HEK293 (cell line): ENCODE results near the gene GSAP.

Source experiments
- CTCF ChIA-PET: fragments of 350-600 bp; formaldehyde crosslinking; extraction: SDS; loops from one replicate; lab custom pipeline; 2021; ENCODE audit warnings: antibody characterized with exemption; lab: Yijun Ruan, JAX
- POLR2A ChIA-PET: fragments of 300-600 bp; formaldehyde crosslinking; extraction: SDS; loops from one replicate; lab custom pipeline; 2020; ENCODE audit warnings: antibody characterized with exemption, inconsistent platforms; lab: Yijun Ruan, JAX
- H3K27ac ChIP-seq: fragments of 200-500 bp; sonication (Bioruptor generic); 2 replicates; pipeline ENCODE4 v1.5.1; 2014; ENCODE audit warnings: low read depth, low read length, control low read depth, inconsistent platforms; ENCODE audit errors: extremely low read depth
- H3K36me3 ChIP-seq, 2 experiments: fragments of 200-500 bp in 1 of 2; sonication (Bioruptor generic) in 1 of 2; 1 replicate in 1 of 2; 2 replicates in 1 of 2; pipeline ENCODE4 v1.5.1; 2014 to 2017; ENCODE audit warnings: inconsistent platforms in 2 of 2, low read length in 2 of 2; ENCODE audit not compliant: control insufficient read depth in 2 of 2, insufficient read depth in 1 of 2
- H3K4me1 ChIP-seq: fragments of 200-500 bp; sonication (Bioruptor generic); 2 replicates; pipeline ENCODE4 v1.5.1; 2014; ENCODE audit warnings: mild to moderate bottlenecking, low read length, inconsistent platforms; ENCODE audit not compliant: control insufficient read depth, insufficient read depth
- H3K4me3 ChIP-seq: 2 replicates; pipeline ENCODE4 v1.5.1; 2011; ENCODE audit warnings: low read depth, mild to moderate bottlenecking, control low read depth, low read length, moderate library complexity
- H3K9me3 ChIP-seq: fragments of 200-500 bp; sonication (Bioruptor generic); 2 replicates; pipeline ENCODE4 v1.5.1; 2014; ENCODE audit warnings: low read depth, low read length, inconsistent platforms; ENCODE audit not compliant: control insufficient read depth, insufficient read depth
- BCL6B ChIP-seq: fragments of 450-650 bp; formaldehyde crosslinking; IDR thresholded peaks from 2 replicates; pipeline ENCODE4 v1.5.1; 2017; ENCODE audit warnings: missing biosample characterization, missing genetic modification characterization
- GLIS2 ChIP-seq: fragments of 450-650 bp; formaldehyde crosslinking; IDR thresholded peaks from 2 replicates; pipeline ENCODE4 v1.5.1; 2016; ENCODE audit warnings: missing biosample characterization, missing genetic modification characterization
- KLF10 ChIP-seq: fragments of 450-650 bp; IDR thresholded peaks from 2 replicates; pipeline ENCODE4 v1.5.1; 2018; ENCODE audit warnings: missing biosample characterization, mild to moderate bottlenecking, missing genetic modification characterization
- MEIS1 ChIP-seq: sonication (generic); formaldehyde crosslinking; IDR thresholded peaks from 2 replicates; pipeline ENCODE4 v1.8.1; 2022; ENCODE audit warnings: missing genetic modification reagents, mild to moderate bottlenecking, borderline replicate concordance
- MZF1 ChIP-seq: fragments of 450-650 bp; formaldehyde crosslinking; IDR thresholded peaks from 2 replicates; pipeline ENCODE4 v1.5.1; 2017; ENCODE audit warnings: missing biosample characterization, missing genetic modification characterization, borderline replicate concordance
- OSR2 ChIP-seq: fragments of 450-650 bp; formaldehyde crosslinking; IDR thresholded peaks from 2 replicates; pipeline ENCODE4 v1.5.1; 2016; ENCODE audit warnings: missing biosample characterization, missing genetic modification characterization
- REPIN1 ChIP-seq: fragments of 450-650 bp; formaldehyde crosslinking; IDR thresholded peaks from 2 replicates; pipeline ENCODE4 v1.5.1; 2017; ENCODE audit warnings: missing biosample characterization, missing genetic modification characterization, low read depth
- SETDB1 ChIP-seq: IDR thresholded peaks from one replicate; pipeline ENCODE4 v1.6.1; 2017; ENCODE audit warnings: mild to moderate bottlenecking, low read length, moderate library complexity, mixed read lengths; ENCODE audit not compliant: insufficient read length
- ZNF184 ChIP-seq: fragments of 450-650 bp; IDR thresholded peaks from 2 replicates; pipeline ENCODE4 v1.5.1; 2018; ENCODE audit warnings: missing biosample characterization, mild to moderate bottlenecking, missing genetic modification characterization
- ZNF202 ChIP-seq: fragments of 450-650 bp; formaldehyde crosslinking; IDR thresholded peaks from 2 replicates; pipeline ENCODE4 v1.5.1; 2016; ENCODE audit warnings: missing biosample characterization, missing genetic modification characterization, borderline replicate concordance
- ZNF214 ChIP-seq: fragments of 450-650 bp; formaldehyde crosslinking; IDR thresholded peaks from 2 replicates; pipeline ENCODE4 v1.5.1; 2017; ENCODE audit warnings: missing biosample characterization, mild to moderate bottlenecking, missing genetic modification characterization, borderline replicate concordance
- ZNF223 ChIP-seq: fragments of 450-650 bp; formaldehyde crosslinking; IDR thresholded peaks from 2 replicates; pipeline ENCODE4 v1.5.1; 2016; ENCODE audit warnings: missing biosample characterization, missing genetic modification characterization
- ZNF239 ChIP-seq: fragments of 450-650 bp; formaldehyde crosslinking; IDR thresholded peaks from 2 replicates; pipeline ENCODE4 v1.5.1; 2016; ENCODE audit warnings: missing biosample characterization, missing genetic modification characterization
- ZNF350 ChIP-seq: fragments of 450-650 bp; formaldehyde crosslinking; IDR thresholded peaks from 2 replicates; pipeline ENCODE4 v1.5.0; 2017; ENCODE audit warnings: missing biosample characterization, mild to moderate bottlenecking, missing genetic modification characterization
- ZNF391 ChIP-seq: fragments of 450-650 bp; formaldehyde crosslinking; IDR thresholded peaks from 2 replicates; pipeline ENCODE4 v1.5.1; 2016; ENCODE audit warnings: low read depth, missing biosample characterization, missing genetic modification characterization, borderline replicate concordance
- ZNF394 ChIP-seq: fragments of 450-650 bp; formaldehyde crosslinking; IDR thresholded peaks from 2 replicates; pipeline ENCODE4 v1.5.1; 2016; ENCODE audit warnings: missing biosample characterization, missing genetic modification characterization, mild to moderate bottlenecking, moderate library complexity, borderline replicate concordance
- ZNF426 ChIP-seq: fragments of 450-650 bp; formaldehyde crosslinking; IDR thresholded peaks from 2 replicates; pipeline ENCODE4 v1.5.1; 2017; ENCODE audit warnings: missing biosample characterization, missing genetic modification characterization, mild to moderate bottlenecking, inconsistent platforms, moderate library complexity
- ZNF473 ChIP-seq: fragments of 450-650 bp; formaldehyde crosslinking; IDR thresholded peaks from 2 replicates; pipeline ENCODE4 v1.5.1; 2017; ENCODE audit warnings: missing biosample characterization, missing genetic modification characterization
- ZNF48 ChIP-seq: fragments of 450-650 bp; formaldehyde crosslinking; IDR thresholded peaks from 2 replicates; pipeline ENCODE4 v1.5.1; 2016; ENCODE audit warnings: missing biosample characterization, missing genetic modification characterization
- ZNF513 ChIP-seq: fragments of 450-650 bp; IDR thresholded peaks from 2 replicates; pipeline ENCODE4 v1.5.1; 2018; ENCODE audit warnings: missing biosample characterization, missing genetic modification characterization
- ZNF544 ChIP-seq: fragments of 450-650 bp; formaldehyde crosslinking; IDR thresholded peaks from 2 replicates; pipeline ENCODE4 v1.5.0; 2017; ENCODE audit warnings: missing biosample characterization, missing genetic modification characterization
- ZNF560 ChIP-seq: fragments of 450-650 bp; formaldehyde crosslinking; IDR thresholded peaks from 2 replicates; pipeline ENCODE4 v1.5.1; 2017; ENCODE audit warnings: missing biosample characterization, missing genetic modification characterization, borderline replicate concordance
- ZNF626 ChIP-seq: fragments of 450-650 bp; sonication (Bioruptor Pico); formaldehyde crosslinking; IDR thresholded peaks from 2 replicates; pipeline ENCODE4 v1.5.1; 2018; ENCODE audit warnings: missing biosample characterization, missing genetic modification characterization, inconsistent platforms
- ZNF664 ChIP-seq: fragments of 450-650 bp; formaldehyde crosslinking; IDR thresholded peaks from 2 replicates; pipeline ENCODE4 v1.5.1; 2016; ENCODE audit warnings: missing biosample characterization, missing genetic modification characterization
- ZNF701 ChIP-seq: fragments of 450-650 bp; formaldehyde crosslinking; IDR thresholded peaks from 2 replicates; pipeline ENCODE4 v1.5.1; 2016; ENCODE audit warnings: missing biosample characterization, missing genetic modification characterization
- TF ChIP-seq, protein P1 (sequence below): fragments of 450-650 bp; formaldehyde crosslinking; IDR thresholded peaks from 2 replicates; pipeline ENCODE4 v1.5.1; 2016; ENCODE audit warnings: missing biosample characterization, missing genetic modification characterization

GSAP gene

DNA sequence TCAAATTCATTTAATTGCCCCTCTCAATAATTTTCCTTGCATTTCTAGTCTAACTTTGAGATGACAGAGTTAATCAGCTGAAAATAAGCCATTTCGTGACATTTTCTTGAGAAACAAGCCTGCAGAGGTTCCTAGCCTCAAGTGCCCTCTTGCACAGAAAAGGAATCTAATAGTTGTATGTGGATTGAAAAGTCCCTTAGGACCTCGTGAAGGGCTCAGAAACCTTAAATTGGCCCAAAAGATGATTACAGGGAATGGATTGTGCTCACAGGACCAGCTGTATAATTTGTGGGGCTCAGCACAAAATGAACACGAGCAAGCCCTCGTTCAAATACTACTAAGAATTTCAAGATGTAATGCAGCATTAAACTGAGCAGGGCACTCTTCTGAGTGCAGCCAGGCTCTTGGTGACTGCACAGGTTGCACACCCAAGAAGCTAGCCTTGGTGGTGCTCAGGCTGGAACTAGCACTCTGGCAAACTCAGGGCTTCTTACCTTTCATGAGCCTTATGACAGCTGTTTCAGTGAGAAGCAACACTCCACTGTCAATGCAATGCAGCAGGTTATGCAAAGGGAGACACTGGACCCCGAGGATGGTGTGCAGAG is 102.2 kb downstream of the GSAP start:
- no peak overlapping the region for H3K27ac ChIP-seq
- POLR2A ChIA-PET = no interaction called here
- no peak overlapping the region for H3K4me3 ChIP-seq
- TF ChIP-seq ZNF473 = no peak
- no peak for TF ChIP-seq ZNF214 (tag by site-specific recombination)
- TF ChIP-seq ZNF544 (tag by site-specific recombination) = no peak
- no peak for TF ChIP-seq MEIS1 (CRISPR knock-in tag)
- no peak for TF ChIP-seq ZNF239 (tag by site-specific recombination)
- no peak for TF ChIP-seq ZNF394 (tag by site-specific recombination)
- TF ChIP-seq ZNF426 = no peak
- no peak for TF ChIP-seq SETDB1
- no peak for TF ChIP-seq ZNF626
- no peak for TF ChIP-seq ZNF48 (tag by site-specific recombination)
- no peak for TF ChIP-seq KLF10 (tag by site-specific recombination)
- TF ChIP-seq ZNF391 (tag by site-specific recombination) = no peak
- TF ChIP-seq ZNF701 (tag by site-specific recombination) = no peak
- TF ChIP-seq, all 188 proteins: peak for 0
- no peaks in the 10 kb centered on the region for H3K9me3 ChIP-seq
- H3K36me3 ChIP-seq = no peaks in the 10 kb centered on the region
- no peaks in the 10 kb centered on the region for H3K4me1 ChIP-seq
- CTCF ChIA-PET = interaction anchor here (0.7 kb wide), 1 partner anchor 67 kb away, joined by 3 read pairs; no protein-coding TSS in a partner anchor

- Histone ChIP-seq H3K4me3 (no peak overlapping the region), H3K36me3 (no peaks in the 10 kb centered on the region), H3K4me1 (no peaks in the 10 kb centered on the region), H3K9me3 (no peaks in the 10 kb centered on the region), H3K27ac (no peak overlapping the region)
- ChIA-PET CTCF (interaction anchor here (0.7 kb wide), 1 partner anchor 66 kb away, joined by 3 read pairs; no protein-coding TSS in a partner anchor), POLR2A (no interaction called here)
- no peak for TF ChIP-seq ZNF223 (tag by site-specific recombination)
- no peak for TF ChIP-seq REPIN1
These were observed 103.1 kb downstream of the GSAP start for GRCh38 chr7:77313085-77313484.

- CTCF ChIA-PET = no interaction called here
These were observed 105.2 kb downstream of the GSAP start for GRCh38 chr7:77310982-77311381.

More at GRCh38 chr7:77310982-77311381, 105.2 kb downstream of the GSAP start:
- TF ChIP-seq, protein P1, sequence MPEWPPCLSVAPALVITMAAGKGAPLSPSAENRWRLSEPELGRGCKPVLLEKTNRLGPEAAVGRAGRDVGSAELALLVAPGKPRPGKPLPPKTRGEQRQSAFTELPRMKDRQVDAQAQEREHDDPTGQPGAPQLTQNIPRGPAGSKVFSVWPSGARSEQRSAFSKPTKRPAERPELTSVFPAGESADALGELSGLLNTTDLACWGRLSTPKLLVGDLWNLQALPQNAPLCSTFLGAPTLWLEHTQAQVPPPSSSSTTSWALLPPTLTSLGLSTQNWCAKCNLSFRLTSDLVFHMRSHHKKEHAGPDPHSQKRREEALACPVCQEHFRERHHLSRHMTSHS = no peak
- TF ChIP-seq ZNF664 (tag by site-specific recombination) (no peak), ZNF513 (tag by site-specific recombination) (no peak), MZF1 (tag by site-specific recombination) (no peak), OSR2 (tag by site-specific recombination) (no peak), GLIS2 (no peak), BCL6B (tag by site-specific recombination) (no peak), ZNF184 (tag by site-specific recombination) (no peak), ZNF202 (no peak), ZNF350 (tag by site-specific recombination) (no peak), ZNF426 (no peak), ZNF560 (tag by site-specific recombination) (no peak)
- no peak overlapping the region for H3K27ac ChIP-seq
- no peaks in the 10 kb centered on the region for H3K36me3 ChIP-seq
- no peaks in the 10 kb centered on the region for H3K4me1 ChIP-seq
- H3K9me3 ChIP-seq = no peaks in the 10 kb centered on the region
- no peak overlapping the region for H3K4me3 ChIP-seq
- POLR2A ChIA-PET = no interaction called here
